Duodenal mucosa (tissue), 2 donors: ENCODE results near the gene SRCIN1.

ENCODE experiments used
- H3K27ac ChIP-seq: one replicate; pipeline ENCODE4 v1.7.0; 2013; ENCODE audit warnings: low read depth, low read length
- H3K27me3 ChIP-seq, 2 donors: one replicate each; pipeline ENCODE4 v1.7.0; 2013; ENCODE audit warnings: low read length in 2 of 2, control low read depth in 1 of 2; ENCODE audit not compliant: insufficient read depth in 2 of 2, control insufficient read depth in 1 of 2
- H3K36me3 ChIP-seq, 2 donors: one replicate each; pipeline ENCODE4 v1.7.0; 2013; ENCODE audit warnings: low read length in 2 of 2, control low read depth in 1 of 2; ENCODE audit not compliant: insufficient read depth in 2 of 2, control insufficient read depth in 1 of 2
- H3K4me1 ChIP-seq, 2 donors: one replicate each; pipeline ENCODE4 v1.7.0; 2013; ENCODE audit warnings: low read length in 2 of 2, control low read depth in 1 of 2; ENCODE audit not compliant: insufficient read depth in 2 of 2, control insufficient read depth in 1 of 2
- H3K4me3 ChIP-seq, 2 donors: one replicate each; pipeline ENCODE4 v1.7.0; 2013; ENCODE audit warnings: low read length in 2 of 2, low read depth in 1 of 2
- H3K9ac ChIP-seq, 2 donors: one replicate each; pipeline ENCODE4 v1.7.0; 2013; ENCODE audit warnings: low read length in 2 of 2, low read depth in 1 of 2
- H3K9me3 ChIP-seq, 2 donors: one replicate each; pipeline ENCODE4 v1.7.0; 2013; ENCODE audit warnings: low read length in 2 of 2, control low read depth in 1 of 2; ENCODE audit not compliant: control insufficient read depth in 1 of 2

Gene SRCIN1

DNA sequence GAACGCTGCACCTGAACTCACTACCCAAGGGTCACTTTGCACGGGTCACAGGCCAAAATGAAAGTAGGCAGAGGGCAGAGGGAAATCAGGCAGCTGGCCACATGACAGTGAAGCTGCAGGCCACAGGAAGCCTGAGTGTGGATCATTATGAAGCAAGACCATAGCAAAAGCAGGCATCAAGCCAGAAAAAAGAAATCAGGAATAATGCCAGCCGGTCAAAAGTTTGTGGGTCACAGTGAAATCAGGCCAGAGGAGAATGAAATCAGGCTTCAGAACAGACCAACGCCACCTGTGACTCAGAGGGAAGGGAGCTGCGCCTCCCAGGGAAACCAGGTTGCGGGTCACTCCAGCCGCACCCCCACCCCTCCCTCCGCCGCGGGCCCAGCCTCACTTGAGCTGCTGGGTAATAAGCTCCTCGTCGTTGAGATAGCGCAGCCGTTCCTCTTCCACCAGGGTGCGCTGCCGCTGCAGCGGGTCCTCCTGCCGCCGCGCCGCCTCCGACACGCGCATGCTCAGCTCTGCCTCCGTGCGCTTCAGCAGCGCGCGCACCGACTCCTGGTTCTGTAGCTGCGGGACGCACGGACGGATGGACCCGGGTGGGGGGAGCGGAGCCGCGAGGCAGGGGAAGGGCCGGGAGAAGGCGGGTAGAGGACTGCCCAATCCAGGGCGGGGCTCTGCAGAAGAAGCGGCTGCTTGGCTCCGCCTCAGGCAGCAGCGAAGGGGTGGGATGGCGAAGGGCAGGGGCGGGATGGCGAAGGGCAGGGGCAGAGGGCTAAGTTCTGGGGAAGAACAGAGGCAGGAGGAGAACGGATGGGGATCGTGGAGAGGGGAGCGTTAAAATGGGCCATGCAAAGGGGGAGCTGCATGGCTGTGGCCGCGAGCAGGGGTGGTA lies 47.7 kb downstream of the SRCIN1 start:
- Histone ChIP-seq H3K27ac (no peak overlapping the region), H3K27me3 (peaks cover 31% of the 10 kb centered on the region in 2 donors), H3K4me3 (peak overlapping the region; percentile 46 to 74)

GRCh38 chr17:38557396-38557795 lies 48.4 kb downstream of the SRCIN1 start:
- H3K36me3 ChIP-seq = no peaks in the 10 kb centered on the region
- H3K4me3 ChIP-seq = peak overlapping the region; percentile 4 to 74
- peaks cover 25 to 26% of the 10 kb centered on the region in 2 donors for H3K27me3 ChIP-seq
- H3K27ac ChIP-seq = no peak overlapping the region
- peak overlapping the region; percentile 15 to 44 for H3K9ac ChIP-seq
- peaks cover 25 to 30% of the 10 kb centered on the region in 2 donors for H3K4me1 ChIP-seq
- no peaks in the 10 kb centered on the region for H3K9me3 ChIP-seq

More for the DNA sequence above, 47.7 kb downstream of the SRCIN1 start:
- Histone ChIP-seq H3K36me3 (no peaks in the 10 kb centered on the region), H3K4me1 (peaks cover 25 to 30% of the 10 kb centered on the region in 2 donors), H3K9me3 (no peaks in the 10 kb centered on the region), H3K9ac (peak overlapping the region; percentile 15 to 44)

DNA sequence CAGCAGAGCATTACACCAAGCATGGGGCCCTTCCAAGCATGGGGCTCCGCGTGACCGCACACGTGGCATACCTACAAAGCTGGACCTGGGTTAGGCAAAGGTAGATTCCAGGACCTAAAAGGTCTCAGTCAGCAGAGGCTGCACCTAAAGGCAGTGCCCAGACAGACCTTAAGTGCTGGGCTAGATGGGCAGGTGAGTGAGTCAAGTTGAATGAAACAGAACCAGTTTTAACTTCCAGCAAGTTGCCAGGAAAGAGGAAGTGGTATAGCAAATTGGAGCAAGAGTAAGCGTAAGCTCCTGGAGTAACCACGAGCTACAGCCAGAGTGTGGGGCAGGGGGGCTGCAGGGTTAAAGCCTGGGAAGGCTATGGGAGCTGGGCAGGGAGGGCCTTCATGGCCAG lies 49.5 kb downstream of the SRCIN1 start:
- H3K4me1 ChIP-seq = peaks cover 25 to 30% of the 10 kb centered on the region in 2 donors
- no peak overlapping the region for H3K27ac ChIP-seq
- peaks cover 14 to 18% of the 10 kb centered on the region in 2 donors for H3K27me3 ChIP-seq
- H3K4me3 ChIP-seq = no peak overlapping the region
- no peak overlapping the region for H3K9ac ChIP-seq
- no peaks in the 10 kb centered on the region for H3K36me3 ChIP-seq
- no peaks in the 10 kb centered on the region for H3K9me3 ChIP-seq

DNA sequence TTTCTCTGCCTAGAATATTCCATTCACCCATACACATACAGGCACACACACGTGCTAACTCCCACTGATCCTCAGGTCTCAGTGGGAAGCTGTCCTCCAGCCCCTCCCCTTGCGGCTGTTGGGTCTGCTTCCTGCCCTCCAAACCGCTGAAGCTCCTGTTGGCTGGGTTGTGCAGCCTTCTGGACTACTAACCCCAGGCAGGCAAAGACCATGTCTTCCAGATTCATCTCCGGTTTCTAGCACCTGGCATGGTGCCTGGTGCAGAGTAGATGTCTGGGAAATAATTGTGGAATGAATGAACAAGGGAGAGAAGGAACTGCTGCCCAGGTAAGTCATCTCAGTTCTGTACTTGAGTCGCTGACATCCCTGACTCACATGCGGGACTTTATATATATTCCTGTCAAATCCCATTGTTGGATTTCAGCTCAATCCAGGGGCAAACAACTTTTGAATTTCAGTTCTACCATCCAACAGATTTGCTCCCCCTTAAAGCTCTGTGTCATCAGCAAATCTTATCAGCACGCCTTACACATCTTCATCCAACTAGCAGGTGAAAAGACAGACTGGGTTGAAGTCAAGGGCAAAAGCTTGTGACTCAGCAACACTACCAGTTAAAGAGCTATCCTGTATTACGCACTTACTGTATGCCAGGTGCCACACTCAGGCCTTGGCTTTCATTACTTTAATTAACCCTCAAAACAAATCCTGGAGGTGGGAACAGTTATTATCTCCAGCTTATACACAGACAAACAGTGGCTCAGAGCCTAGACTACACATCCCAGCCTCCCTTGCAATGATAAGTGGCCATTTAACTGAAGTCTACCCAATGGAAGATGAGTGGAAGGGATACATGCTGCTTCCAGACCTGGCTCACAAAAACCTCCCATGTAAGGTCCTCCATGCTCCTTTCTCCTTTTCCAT lies 51.1 kb downstream of the SRCIN1 start:
- H3K4me1 ChIP-seq = peaks cover 17 to 24% of the 10 kb centered on the region in 2 donors
- no peak overlapping the region for H3K4me3 ChIP-seq
- H3K27ac ChIP-seq = no peak overlapping the region
- peaks cover 0 to 3% of the 10 kb centered on the region in 2 donors for H3K27me3 ChIP-seq
- no peaks in the 10 kb centered on the region for H3K9me3 ChIP-seq
- no peak overlapping the region for H3K9ac ChIP-seq
- no peaks in the 10 kb centered on the region for H3K36me3 ChIP-seq

DNA sequence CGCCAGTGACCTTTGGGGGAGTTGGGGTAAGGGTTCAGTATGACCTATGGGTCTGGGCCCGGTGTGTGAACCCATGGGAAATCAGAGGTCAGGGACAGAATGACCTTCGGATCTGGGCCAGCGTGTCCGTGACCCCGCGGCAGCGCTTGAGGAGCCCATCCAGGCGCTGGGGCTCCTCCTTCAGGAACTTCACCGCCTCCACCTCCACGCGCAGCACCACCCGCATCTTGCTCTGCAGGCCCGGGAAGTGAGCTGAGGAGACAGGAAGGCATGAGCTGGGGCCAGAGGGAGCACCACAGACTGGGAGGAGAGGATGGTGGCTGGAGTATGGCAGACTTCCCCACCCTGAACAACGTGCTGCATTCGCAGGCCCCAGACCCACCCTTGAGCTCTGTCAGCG lies 53.4 kb downstream of the SRCIN1 start:
- peaks cover 0 to 1% of the 10 kb centered on the region in 2 donors for H3K4me1 ChIP-seq
- H3K27me3 ChIP-seq = no peaks in the 10 kb centered on the region
- no peaks in the 10 kb centered on the region for H3K9me3 ChIP-seq
- H3K27ac ChIP-seq = no peak overlapping the region
- no peaks in the 10 kb centered on the region for H3K36me3 ChIP-seq
- no peak overlapping the region for H3K9ac ChIP-seq
- no peak overlapping the region for H3K4me3 ChIP-seq

DNA sequence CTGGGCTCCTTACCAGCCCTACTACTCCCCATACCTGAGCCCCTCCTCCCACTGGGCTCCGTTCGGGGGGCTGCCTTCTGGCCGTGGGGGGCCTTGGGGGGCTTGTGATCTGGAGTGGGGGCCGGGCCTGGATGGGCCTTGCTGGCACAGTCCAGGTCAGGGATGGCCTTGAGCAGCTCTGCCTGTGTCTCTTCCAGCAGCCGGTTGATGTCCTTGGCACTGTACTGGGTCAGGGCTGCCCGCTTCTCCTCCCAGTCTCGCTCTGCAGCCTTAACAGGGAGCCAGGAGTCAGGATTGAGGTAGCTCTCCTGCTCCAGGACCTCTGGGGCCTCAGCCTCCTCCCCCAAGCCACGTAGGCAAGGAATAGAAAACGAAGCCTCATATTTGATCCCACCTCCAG lies 54.6 kb downstream of the SRCIN1 start:
- Histone ChIP-seq H3K36me3 (no peaks in the 10 kb centered on the region), H3K27me3 (no peaks in the 10 kb centered on the region), H3K9ac (no peak overlapping the region), H3K4me1 (no peaks in the 10 kb centered on the region), H3K9me3 (no peaks in the 10 kb centered on the region), H3K27ac (no peak overlapping the region), H3K4me3 (no peak overlapping the region)

- Histone ChIP-seq H3K4me1 (no peaks in the 10 kb centered on the region), H3K27me3 (no peaks in the 10 kb centered on the region), H3K9ac (no peak overlapping the region), H3K27ac (no peak overlapping the region), H3K9me3 (no peaks in the 10 kb centered on the region), H3K36me3 (no peaks in the 10 kb centered on the region), H3K4me3 (no peak overlapping the region)
Measured at GRCh38 chr17:38550661-38551060, 55.1 kb downstream of the SRCIN1 start.

- Histone ChIP-seq H3K27ac (no peak overlapping the region), H3K36me3 (no peaks in the 10 kb centered on the region), H3K9me3 (no peaks in the 10 kb centered on the region), H3K27me3 (no peaks in the 10 kb centered on the region), H3K9ac (no peak overlapping the region), H3K4me3 (no peak overlapping the region), H3K4me1 (no peaks in the 10 kb centered on the region)
Measured at GRCh38 chr17:38549285-38549684, 56.5 kb downstream of the SRCIN1 start.

DNA sequence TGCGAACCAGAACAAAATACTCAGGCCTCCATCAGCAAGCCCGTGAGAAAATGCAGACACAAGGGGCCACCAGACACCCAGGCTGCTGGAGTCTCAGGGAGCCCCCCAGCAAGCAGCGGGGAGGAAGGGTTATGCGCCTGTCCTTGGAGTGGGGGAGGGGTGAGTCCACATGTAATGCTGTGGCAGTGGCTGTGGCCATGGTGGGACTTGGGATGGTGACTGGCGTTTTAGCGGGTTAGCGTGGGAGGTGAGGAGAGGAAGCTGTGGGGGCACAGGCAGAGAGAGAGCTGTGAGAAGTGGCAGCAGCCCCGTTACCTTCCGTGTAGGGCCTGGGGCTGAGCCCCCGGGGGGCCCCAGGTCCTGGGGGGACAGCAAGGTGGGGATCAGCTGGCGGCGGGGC lies 58.3 kb downstream of the SRCIN1 start:
- Histone ChIP-seq H3K4me3 (no peak overlapping the region), H3K27ac (no peak overlapping the region), H3K36me3 (no peaks in the 10 kb centered on the region), H3K27me3 (no peaks in the 10 kb centered on the region), H3K9me3 (no peaks in the 10 kb centered on the region), H3K9ac (no peak overlapping the region), H3K4me1 (no peaks in the 10 kb centered on the region)

- Histone ChIP-seq H3K4me3 (no peak overlapping the region), H3K9me3 (no peaks in the 10 kb centered on the region), H3K36me3 (no peaks in the 10 kb centered on the region), H3K27ac (no peak overlapping the region), H3K4me1 (no peaks in the 10 kb centered on the region), H3K27me3 (peaks cover 0 to 1% of the 10 kb centered on the region in 2 donors), H3K9ac (no peak overlapping the region)
Measured at GRCh38 chr17:38546396-38546795, 59.4 kb downstream of the SRCIN1 start.
